Fibroblast of pulmonary artery (primary cell): Measurements from ENCODE around the gene ARID3A.

ENCODE experiments used
- DNase-seq: peaks from one replicate; pipeline ENCODE4 v3.0.0-alpha.2; 2010; ENCODE audit warnings: low read depth
- H3K4me3 ChIP-seq: replicated peaks from 2 replicates; pipeline ENCODE4 v1.5.1; 2011; ENCODE audit warnings: low read depth, mild to moderate bottlenecking, control low read depth, low read length, moderate library complexity
- TF ChIP-seq, protein P1 (sequence below): IDR thresholded peaks from 2 replicates; pipeline ENCODE4 v1.5.1; 2011; ENCODE audit warnings: mild to moderate bottlenecking, control low read depth, low read length, inconsistent platforms; ENCODE audit errors: missing control alignments

Gene ARID3A

DNA sequence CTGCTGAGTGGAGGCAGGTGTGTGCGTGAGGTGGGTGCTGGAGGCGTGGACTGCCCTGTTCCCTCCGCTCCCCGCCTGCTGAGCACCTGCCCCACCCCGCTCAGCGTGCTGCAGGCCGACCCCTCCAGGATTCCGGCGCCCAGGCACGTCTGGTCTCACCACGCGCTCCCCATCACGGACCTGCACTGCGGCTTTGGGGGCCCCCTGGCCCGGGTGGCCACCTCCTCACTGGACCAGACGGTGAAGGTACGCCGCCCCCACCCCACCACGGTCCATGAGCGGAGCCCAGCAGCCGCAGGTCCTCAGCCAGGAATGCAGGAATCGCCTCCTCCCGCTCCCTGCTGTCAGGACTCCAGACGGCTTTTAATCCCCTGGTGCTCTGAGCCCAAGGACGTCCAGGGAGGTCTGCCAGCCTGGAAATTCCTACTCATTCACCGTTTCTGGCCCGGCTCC, 64.3 kb downstream of the ARID3A start:
- TF ChIP-seq, protein P1, sequence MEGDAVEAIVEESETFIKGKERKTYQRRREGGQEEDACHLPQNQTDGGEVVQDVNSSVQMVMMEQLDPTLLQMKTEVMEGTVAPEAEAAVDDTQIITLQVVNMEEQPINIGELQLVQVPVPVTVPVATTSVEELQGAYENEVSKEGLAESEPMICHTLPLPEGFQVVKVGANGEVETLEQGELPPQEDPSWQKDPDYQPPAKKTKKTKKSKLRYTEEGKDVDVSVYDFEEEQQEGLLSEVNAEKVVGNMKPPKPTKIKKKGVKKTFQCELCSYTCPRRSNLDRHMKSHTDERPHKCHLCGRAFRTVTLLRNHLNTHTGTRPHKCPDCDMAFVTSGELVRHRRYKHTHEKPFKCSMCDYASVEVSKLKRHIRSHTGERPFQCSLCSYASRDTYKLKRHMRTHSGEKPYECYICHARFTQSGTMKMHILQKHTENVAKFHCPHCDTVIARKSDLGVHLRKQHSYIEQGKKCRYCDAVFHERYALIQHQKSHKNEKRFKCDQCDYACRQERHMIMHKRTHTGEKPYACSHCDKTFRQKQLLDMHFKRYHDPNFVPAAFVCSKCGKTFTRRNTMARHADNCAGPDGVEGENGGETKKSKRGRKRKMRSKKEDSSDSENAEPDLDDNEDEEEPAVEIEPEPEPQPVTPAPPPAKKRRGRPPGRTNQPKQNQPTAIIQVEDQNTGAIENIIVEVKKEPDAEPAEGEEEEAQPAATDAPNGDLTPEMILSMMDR, result no peak
- no peak for DNase-seq
- H3K4me3 ChIP-seq, result no peak overlapping the region

DNA sequence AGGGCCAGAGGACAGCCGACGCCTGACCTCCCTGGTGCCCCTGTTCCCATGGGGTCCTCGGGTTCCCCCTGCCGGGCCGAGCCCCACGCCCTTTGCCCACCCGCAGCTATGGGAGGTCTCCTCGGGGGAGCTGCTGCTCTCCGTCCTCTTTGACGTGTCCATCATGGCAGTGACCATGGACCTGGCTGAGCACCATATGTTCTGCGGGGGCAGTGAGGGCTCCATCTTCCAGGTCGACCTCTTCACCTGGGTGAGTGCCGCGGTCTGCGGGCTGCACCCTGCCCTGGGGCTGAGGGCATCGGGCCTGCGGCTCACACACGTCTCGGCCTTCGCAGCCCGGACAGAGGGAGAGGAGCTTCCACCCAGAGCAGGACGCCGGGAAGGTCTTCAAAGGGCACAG, 64.9 kb downstream of the ARID3A start:
- H3K4me3 ChIP-seq, result no peak overlapping the region
- TF ChIP-seq, protein P1, result no peak

DNA sequence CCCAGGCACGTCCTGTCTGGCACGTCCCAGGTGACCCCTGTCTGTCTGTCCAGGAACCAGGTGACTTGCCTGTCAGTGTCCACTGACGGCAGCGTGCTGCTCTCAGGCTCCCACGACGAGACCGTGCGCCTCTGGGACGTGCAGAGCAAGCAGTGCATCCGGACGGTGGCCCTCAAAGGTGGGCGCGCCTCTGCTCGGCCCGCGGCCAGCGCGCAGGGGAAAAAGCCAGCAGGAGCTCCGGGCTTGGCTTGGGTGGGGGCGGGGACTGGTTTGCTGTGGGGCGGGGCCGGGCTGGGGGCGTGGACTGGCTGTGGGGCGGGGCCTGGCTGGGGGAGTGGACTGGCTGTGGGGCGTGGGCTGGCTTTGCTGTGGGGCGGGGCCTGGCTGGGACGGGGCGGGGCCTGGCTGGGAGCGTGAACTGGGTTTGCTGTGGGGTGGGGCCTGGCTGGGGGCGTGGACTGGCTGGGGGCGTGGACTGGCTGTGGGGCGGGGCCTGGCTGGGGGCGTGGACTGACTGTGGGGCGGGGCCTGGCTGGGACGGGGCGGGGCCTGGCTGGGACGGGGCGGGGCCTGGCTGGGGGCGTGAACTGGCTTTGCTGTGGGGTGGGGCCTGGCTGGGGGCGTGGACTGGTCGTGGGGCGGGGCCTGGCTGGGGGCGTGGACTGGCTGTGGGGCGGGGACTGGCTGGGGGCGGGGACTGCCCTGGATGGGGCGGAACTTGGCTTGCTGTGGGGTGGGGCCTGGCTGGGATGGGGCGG, 65.5 kb downstream of the ARID3A start:
- peak; percentile 53 for DNase-seq
- no peak overlapping the region for H3K4me3 ChIP-seq
- TF ChIP-seq, protein P1, result no peak

More for the DNA sequence above, 64.9 kb downstream of the ARID3A start:
- DNase-seq, result no peak

DNA sequence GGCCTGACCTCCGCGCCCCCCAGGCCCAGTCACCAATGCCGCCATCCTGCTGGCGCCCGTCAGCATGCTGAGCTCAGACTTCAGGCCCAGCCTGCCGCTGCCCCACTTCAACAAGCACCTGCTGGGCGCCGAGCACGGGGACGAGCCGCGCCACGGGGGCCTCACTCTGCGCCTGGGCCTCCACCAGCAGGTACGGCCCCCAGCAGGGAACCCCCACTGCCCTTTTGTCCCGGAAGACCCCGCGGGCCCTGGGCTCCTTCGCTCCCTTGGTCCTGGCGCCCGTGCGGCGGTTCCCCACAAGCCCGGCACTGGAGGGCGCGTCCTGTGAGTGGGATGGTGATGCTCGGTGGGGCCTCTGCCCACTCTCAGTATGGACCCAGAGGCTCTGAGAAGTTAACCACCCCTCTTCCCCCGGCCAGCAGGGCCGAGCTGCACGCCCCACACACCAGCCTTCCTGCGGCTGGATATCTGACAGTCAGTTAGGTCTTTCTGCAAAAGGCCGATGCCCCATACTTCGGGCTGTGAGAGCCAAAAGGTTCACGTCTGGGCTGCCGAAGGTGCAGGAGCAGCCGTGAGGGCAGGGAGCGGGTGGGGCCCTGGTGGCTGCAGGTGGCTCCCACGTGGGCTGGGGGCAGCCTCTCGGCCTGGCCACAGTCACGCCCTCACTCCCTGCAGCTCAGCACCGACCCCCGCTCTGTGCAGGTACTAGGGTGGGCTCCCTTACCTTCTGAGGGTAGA, 66.3 kb downstream of the ARID3A start:
- TF ChIP-seq, protein P1, result no peak
- H3K4me3 ChIP-seq, result no peak overlapping the region
- DNase-seq, result no peak

DNA sequence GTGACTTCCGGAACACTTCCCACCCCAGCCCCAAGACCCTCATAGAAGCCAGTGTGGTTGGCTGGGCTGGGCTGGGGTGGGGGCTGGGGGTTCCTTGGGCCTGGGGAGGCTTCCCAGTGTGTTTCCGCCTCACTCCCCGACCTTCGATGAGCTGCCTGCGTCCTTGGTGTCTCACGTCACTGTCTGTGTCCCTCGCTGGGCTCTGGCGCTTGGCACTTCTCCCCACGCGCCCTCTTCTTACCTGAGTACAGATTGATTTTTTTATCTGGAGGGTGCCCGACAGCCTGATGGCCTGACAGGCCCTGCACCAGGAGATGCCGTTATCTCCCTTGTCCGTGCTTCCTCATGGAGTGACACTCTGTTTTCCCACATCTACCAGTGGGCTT, 66.8 kb downstream of the ARID3A start:
- TF ChIP-seq, protein P1, result no peak
- no peak for DNase-seq
- no peak overlapping the region for H3K4me3 ChIP-seq

DNA sequence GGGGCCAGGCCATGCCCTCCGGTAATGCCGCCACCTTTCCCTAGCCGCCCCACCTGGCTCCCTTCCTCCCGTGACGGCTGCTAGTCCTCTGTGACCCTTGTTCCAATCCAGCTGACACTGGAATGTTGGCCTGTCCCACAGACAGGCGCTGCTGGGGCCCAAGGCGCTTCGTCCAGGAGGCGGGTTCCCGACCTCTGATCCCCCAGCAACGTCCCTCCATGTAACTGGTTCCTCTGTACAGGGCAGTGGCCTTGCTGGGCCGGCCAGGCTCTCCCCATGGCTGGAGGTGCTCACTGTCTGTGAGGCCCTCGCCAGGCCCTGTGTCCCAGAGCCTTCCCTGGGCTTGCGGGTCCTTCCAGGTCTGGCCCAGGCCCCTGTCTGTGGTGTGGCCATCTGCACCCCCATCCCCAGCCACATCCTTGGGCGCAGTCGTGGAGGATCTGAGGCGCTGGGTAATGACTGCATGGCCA, 67.6 kb downstream of the ARID3A start:
- H3K4me3 ChIP-seq, result no peak overlapping the region
- DNase-seq, result no peak
- TF ChIP-seq, protein P1, result no peak
